HCT116 (cell line): ENCODE measurements around the gene INPP5E.

Source experiments
- ATF3 ChIP-seq: IDR thresholded peaks from 2 replicates; pipeline ENCODE4 v1.6.1; 2012
- EGR1 ChIP-seq: IDR thresholded peaks from 2 replicates; pipeline ENCODE4 v1.6.1; 2012; ENCODE audit warnings: low read depth
- FOSL1 ChIP-seq: IDR thresholded peaks from 2 replicates; pipeline ENCODE4 v1.6.1; 2012; ENCODE audit warnings: low read depth
- POLR2A ChIP-seq: IDR thresholded peaks from 2 replicates; pipeline ENCODE4 v1.7.0; 2011; ENCODE audit warnings: borderline replicate concordance; ENCODE audit not compliant: insufficient read depth, insufficient read length; ENCODE audit errors: extremely low read depth
- POLR2AphosphoS5 ChIP-seq: IDR thresholded peaks from 2 replicates; pipeline ENCODE4 v1.6.1; 2011; ENCODE audit warnings: mild to moderate bottlenecking, low read depth, low read length, moderate library complexity
- ZNF274 ChIP-seq: fragments of 200-500 bp; sonication (Bioruptor generic); IDR thresholded peaks from 2 replicates; pipeline ENCODE4 v1.6.1; 2014; ENCODE audit warnings: mild to moderate bottlenecking, low read depth, low read length, inconsistent platforms
- TF ChIP-seq, protein P1 (sequence below), 3 experiments: fragments of 200-600 bp in 1 of 3; sonication (generic) in 1 of 3; IDR thresholded peaks in 2 of 3; conservative IDR thresholded peaks in 1 of 3; 2 replicates each; pipeline ENCODE4 v1.5.1; 2012 to 2017; ENCODE audit warnings: low read depth in 2 of 3, low read length in 2 of 3, antibody characterized with exemption in 1 of 3, borderline replicate concordance in 1 of 3, control low read depth in 1 of 3, mild to moderate bottlenecking in 1 of 3, mixed read lengths in 1 of 3, mixed run types in 1 of 3, moderate library complexity in 1 of 3; ENCODE audit not compliant: insufficient read depth in 1 of 3

DNA sequence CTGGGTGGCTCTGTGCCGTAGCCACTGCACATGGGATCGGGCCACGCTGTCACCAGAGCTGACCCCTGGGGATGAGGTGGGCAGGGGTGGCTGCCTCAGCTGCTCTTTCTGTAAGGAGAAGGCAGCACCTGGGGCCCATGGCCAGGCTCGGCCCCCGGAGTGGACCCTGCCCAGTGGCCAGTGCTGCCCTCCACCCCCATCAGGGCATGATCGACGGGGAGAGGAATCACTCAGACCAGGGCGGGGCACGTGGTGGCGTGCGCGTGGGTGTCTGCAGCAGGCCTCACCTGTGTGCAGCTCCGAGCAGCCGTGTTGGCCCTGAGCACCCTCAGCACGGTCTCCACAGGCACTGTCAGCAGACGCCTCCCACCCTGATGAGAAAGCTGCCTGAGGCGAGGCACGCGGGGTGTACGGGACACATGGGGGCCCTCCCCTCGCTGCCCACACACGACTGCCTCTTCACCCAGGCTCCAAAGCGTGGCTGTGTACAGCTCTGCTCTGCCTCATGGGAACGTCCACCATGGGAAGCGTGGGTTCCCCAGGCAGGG lies 57.6 kb downstream of the INPP5E start:
- TF ChIP-seq, protein P1, sequence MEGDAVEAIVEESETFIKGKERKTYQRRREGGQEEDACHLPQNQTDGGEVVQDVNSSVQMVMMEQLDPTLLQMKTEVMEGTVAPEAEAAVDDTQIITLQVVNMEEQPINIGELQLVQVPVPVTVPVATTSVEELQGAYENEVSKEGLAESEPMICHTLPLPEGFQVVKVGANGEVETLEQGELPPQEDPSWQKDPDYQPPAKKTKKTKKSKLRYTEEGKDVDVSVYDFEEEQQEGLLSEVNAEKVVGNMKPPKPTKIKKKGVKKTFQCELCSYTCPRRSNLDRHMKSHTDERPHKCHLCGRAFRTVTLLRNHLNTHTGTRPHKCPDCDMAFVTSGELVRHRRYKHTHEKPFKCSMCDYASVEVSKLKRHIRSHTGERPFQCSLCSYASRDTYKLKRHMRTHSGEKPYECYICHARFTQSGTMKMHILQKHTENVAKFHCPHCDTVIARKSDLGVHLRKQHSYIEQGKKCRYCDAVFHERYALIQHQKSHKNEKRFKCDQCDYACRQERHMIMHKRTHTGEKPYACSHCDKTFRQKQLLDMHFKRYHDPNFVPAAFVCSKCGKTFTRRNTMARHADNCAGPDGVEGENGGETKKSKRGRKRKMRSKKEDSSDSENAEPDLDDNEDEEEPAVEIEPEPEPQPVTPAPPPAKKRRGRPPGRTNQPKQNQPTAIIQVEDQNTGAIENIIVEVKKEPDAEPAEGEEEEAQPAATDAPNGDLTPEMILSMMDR (IDR thresholded peaks at IDR 0.05 in 2 of 3, conservative IDR thresholded peaks at IDR 0.05 in 1 of 3; ENCODE audit: borderline replicate concordance in 1 of 3, insufficient read depth in 1 of 3, low read depth in 2 of 3, low read length in 2 of 3): no peak
- TF ChIP-seq EGR1 (no peak), ATF3 (no peak), POLR2AphosphoS5 (no peak), POLR2A (no peak), FOSL1 (no peak), ZNF274 (no peak)
